HepG2 (cell line): Measurements from ENCODE around the gene HCK.

Experiments
- BHLHE40 ChIP-seq: IDR thresholded peaks from 2 replicates; pipeline ENCODE4 v1.6.1; 2011; ENCODE audit warnings: low read length, improper control_type of control experiment
- SETDB1 ChIP-seq: sonication (generic); formaldehyde crosslinking; IDR thresholded peaks from 2 replicates; pipeline ENCODE4 v1.5.1; 2020; ENCODE audit warnings: missing genetic modification reagents, mild to moderate bottlenecking, borderline replicate concordance
- ZNF605 ChIP-seq: sonication (generic); formaldehyde crosslinking; IDR thresholded peaks from 2 replicates; pipeline ENCODE4 v1.8.0; 2022; ENCODE audit warnings: mild to moderate bottlenecking, missing genetic modification reagents
- TF ChIP-seq, protein P1 (sequence below): sonication (generic); formaldehyde crosslinking; IDR thresholded peaks from 2 replicates; pipeline ENCODE4 v1.5.0; 2020; ENCODE audit warnings: mild to moderate bottlenecking, missing genetic modification reagents, moderate library complexity
- TF ChIP-seq, protein P2 (sequence below): sonication (generic); formaldehyde crosslinking; IDR thresholded peaks from 2 replicates; pipeline ENCODE4 v1.5.0; 2020; ENCODE audit warnings: missing genetic modification reagents

GRCh38 chr20:32050324-32050841, 1.7 kb upstream of the HCK start:
- TF ChIP-seq BHLHE40, result no peak
- TF ChIP-seq SETDB1 (CRISPR knock-in tag), result no peak
- TF ChIP-seq, protein P1, sequence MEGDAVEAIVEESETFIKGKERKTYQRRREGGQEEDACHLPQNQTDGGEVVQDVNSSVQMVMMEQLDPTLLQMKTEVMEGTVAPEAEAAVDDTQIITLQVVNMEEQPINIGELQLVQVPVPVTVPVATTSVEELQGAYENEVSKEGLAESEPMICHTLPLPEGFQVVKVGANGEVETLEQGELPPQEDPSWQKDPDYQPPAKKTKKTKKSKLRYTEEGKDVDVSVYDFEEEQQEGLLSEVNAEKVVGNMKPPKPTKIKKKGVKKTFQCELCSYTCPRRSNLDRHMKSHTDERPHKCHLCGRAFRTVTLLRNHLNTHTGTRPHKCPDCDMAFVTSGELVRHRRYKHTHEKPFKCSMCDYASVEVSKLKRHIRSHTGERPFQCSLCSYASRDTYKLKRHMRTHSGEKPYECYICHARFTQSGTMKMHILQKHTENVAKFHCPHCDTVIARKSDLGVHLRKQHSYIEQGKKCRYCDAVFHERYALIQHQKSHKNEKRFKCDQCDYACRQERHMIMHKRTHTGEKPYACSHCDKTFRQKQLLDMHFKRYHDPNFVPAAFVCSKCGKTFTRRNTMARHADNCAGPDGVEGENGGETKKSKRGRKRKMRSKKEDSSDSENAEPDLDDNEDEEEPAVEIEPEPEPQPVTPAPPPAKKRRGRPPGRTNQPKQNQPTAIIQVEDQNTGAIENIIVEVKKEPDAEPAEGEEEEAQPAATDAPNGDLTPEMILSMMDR, result no peak
- no peak for TF ChIP-seq ZNF605 (CRISPR knock-in tag)
- TF ChIP-seq, protein P2, sequence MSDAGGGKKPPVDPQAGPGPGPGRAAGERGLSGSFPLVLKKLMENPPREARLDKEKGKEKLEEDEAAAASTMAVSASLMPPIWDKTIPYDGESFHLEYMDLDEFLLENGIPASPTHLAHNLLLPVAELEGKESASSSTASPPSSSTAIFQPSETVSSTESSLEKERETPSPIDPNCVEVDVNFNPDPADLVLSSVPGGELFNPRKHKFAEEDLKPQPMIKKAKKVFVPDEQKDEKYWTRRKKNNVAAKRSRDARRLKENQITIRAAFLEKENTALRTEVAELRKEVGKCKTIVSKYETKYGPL (CRISPR knock-in tag), result no peak
